ENCODE data around the gene ANAPC1. TPM values are rescaled to one million over a fixed set of nuclear protein-coding genes. Genes with fewer than 3 reads are reported as not detected.
"Not testable (repeated sequence)": the region's sequence is repeated elsewhere in the genome, so short reads cannot be mapped to it uniquely, and the experiment has no call there.

ANAPC1 gene
- total and polyA plus RNA-seq, 9 donors, result 15.9 to 24.0 (median 18.2) TPM

DNA sequence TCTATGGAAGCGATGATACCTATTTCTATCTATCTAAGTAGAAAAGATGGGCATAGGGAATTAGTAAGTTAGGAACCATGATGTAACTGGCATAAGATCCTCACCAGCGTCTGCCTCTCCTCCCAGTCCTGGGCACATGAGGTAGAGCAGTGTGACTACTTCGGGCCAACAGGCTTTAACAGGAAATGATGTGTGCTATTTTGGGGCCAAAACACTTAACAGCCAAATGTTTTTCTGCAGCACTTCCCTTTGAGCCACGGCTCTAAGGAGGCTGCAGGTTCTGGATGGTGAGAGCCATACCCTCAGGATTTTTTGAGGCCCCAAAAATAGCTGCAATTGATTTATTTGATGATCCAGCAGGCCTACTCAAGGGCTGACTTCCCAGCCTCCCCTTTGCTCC is 116.9 kb downstream of the ANAPC1 start:
- peak; percentile 27 for DNase-seq
- not testable (repeated sequence) for H3K4me1 ChIP-seq (ENCODE audit: control insufficient read depth, insufficient read depth, low read length); H3K9me3 ChIP-seq (replicated peaks; ENCODE audit: control insufficient read depth, low read depth, low read length); H3K36me3 ChIP-seq (ENCODE audit: control insufficient read depth, insufficient read depth, low read length); H3K27ac ChIP-seq (ENCODE audit: low read length); H3K4me3 ChIP-seq (ENCODE audit: low read length); H3K27me3 ChIP-seq (ENCODE audit: control insufficient read depth, insufficient read depth, low read length)
- WGBS (ENCODE audit: insufficient coverage), result 0% methylated on average over 1 of the region's 4 CpGs

DNA sequence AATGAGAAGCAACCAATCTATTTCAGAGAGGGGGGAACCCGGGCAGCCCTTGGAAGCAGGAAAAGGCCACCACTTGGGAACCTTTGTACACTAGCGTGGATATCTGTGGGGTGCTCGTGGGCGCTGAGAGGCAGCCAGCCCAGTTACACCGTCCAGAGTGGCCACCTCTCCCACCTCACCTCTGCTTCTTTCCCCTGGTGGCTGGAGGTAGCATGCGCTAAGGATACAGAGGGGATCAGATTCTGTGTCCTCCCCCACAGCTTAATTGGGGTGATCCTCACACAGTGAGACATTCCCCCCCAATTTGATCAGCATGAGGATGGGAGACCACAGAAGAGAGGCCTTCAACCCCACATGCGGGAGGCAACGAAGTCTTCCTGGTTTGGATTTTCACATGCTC is 117.7 kb downstream of the ANAPC1 start:
- not testable (repeated sequence) for H3K27me3 ChIP-seq (ENCODE audit: control insufficient read depth, insufficient read depth, low read length); H3K9me3 ChIP-seq (replicated peaks; ENCODE audit: control insufficient read depth, low read depth, low read length); DNase-seq; H3K36me3 ChIP-seq (ENCODE audit: control insufficient read depth, insufficient read depth, low read length); H3K4me1 ChIP-seq (ENCODE audit: control insufficient read depth, insufficient read depth, low read length); H3K4me3 ChIP-seq (ENCODE audit: low read length); H3K27ac ChIP-seq (ENCODE audit: low read length)
- no CpG with 5 or more reads among the region's 8 CpGs for WGBS (ENCODE audit: insufficient coverage)

- H3K27me3 ChIP-seq (ENCODE audit: control insufficient read depth, insufficient read depth, low read length); H3K4me1 ChIP-seq (ENCODE audit: control insufficient read depth, insufficient read depth, low read length); H3K4me3 ChIP-seq (ENCODE audit: low read length); H3K27ac ChIP-seq (ENCODE audit: low read length); H3K9me3 ChIP-seq (replicated peaks; ENCODE audit: control insufficient read depth, low read depth, low read length); DNase-seq; H3K36me3 ChIP-seq (ENCODE audit: control insufficient read depth, insufficient read depth, low read length): not testable (repeated sequence)
- WGBS (ENCODE audit: insufficient coverage), result 80% methylated on average over 1 of the region's 4 CpGs
These were observed 119.8 kb downstream of the ANAPC1 start for GRCh38 chr2:111764151-111764550.

GRCh38 chr2:111760697-111761284 is 123.2 kb downstream of the ANAPC1 start:
- H3K27me3 ChIP-seq (ENCODE audit: control insufficient read depth, insufficient read depth, low read length); H3K4me3 ChIP-seq (ENCODE audit: low read length); H3K36me3 ChIP-seq (ENCODE audit: control insufficient read depth, insufficient read depth, low read length); H3K9me3 ChIP-seq (replicated peaks; ENCODE audit: control insufficient read depth, low read depth, low read length); H3K27ac ChIP-seq (ENCODE audit: low read length); DNase-seq; H3K4me1 ChIP-seq (ENCODE audit: control insufficient read depth, insufficient read depth, low read length): not testable (repeated sequence)
- 97% methylated on average over 5 of the region's 9 CpGs for WGBS (ENCODE audit: insufficient coverage)

GRCh38 chr2:111752533-111752932 is 131.5 kb downstream of the ANAPC1 start:
- not testable (repeated sequence) for H3K36me3 ChIP-seq (ENCODE audit: control insufficient read depth, insufficient read depth, low read length); DNase-seq; H3K27ac ChIP-seq (ENCODE audit: low read length); H3K4me3 ChIP-seq (ENCODE audit: low read length); H3K4me1 ChIP-seq (ENCODE audit: control insufficient read depth, insufficient read depth, low read length); H3K9me3 ChIP-seq (replicated peaks; ENCODE audit: control insufficient read depth, low read depth, low read length); H3K27me3 ChIP-seq (ENCODE audit: control insufficient read depth, insufficient read depth, low read length)
- no CpG with 5 or more reads among the region's 3 CpGs for WGBS (ENCODE audit: insufficient coverage)

DNA sequence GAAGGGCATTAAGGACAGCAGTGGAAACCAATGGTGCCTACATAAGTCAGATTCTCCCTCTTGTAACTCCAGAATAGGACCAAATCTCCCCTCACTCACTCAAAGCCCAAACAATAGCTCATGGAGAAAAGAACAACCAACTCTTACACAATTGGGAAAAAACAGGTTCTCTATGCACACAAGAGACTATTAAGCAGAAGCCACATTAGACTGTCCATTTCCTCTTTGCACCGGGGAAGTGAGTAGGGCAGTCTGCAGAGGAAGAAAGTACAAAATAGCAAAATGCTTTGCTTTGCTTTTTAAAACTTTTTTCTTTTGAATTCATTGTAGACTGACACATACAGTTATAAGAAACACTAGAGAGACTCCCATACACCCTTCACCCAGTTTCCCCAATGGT is 133.4 kb downstream of the ANAPC1 start:
- DNase-seq; H3K4me3 ChIP-seq (ENCODE audit: low read length); H3K36me3 ChIP-seq (ENCODE audit: control insufficient read depth, insufficient read depth, low read length); H3K4me1 ChIP-seq (ENCODE audit: control insufficient read depth, insufficient read depth, low read length); H3K27ac ChIP-seq (ENCODE audit: low read length); H3K9me3 ChIP-seq (replicated peaks; ENCODE audit: control insufficient read depth, low read depth, low read length); H3K27me3 ChIP-seq (ENCODE audit: control insufficient read depth, insufficient read depth, low read length): not testable (repeated sequence)
- no CpG with 5 or more reads among the region's 1 CpG for WGBS (ENCODE audit: insufficient coverage)

DNA sequence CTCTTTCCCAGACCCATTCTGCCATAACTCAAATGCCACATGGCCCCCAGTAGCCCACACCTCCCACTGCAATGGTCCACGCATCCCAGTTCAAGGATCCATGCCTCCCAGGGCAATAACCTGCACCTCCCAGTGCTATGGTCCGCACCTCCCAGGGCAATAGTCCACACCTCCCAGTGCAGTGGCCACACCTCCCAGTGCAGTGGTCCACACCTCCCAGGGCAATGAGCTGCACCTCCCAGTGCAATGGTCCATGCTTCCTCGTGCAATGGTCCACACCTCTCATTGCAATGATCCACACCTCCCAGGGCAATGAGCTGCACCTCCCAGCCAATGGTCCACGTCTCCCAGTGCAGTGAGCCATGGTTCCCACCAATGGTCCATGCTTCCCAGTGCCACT is 135.6 kb downstream of the ANAPC1 start:
- not testable (repeated sequence) for DNase-seq; H3K9me3 ChIP-seq (replicated peaks; ENCODE audit: control insufficient read depth, low read depth, low read length); H3K27me3 ChIP-seq (ENCODE audit: control insufficient read depth, insufficient read depth, low read length); H3K36me3 ChIP-seq (ENCODE audit: control insufficient read depth, insufficient read depth, low read length); H3K27ac ChIP-seq (ENCODE audit: low read length); H3K4me3 ChIP-seq (ENCODE audit: low read length); H3K4me1 ChIP-seq (ENCODE audit: control insufficient read depth, insufficient read depth, low read length)
- 100% methylated on average over 1 of the region's 4 CpGs for WGBS (ENCODE audit: insufficient coverage)

- not testable (repeated sequence) for DNase-seq; H3K27me3 ChIP-seq (ENCODE audit: control insufficient read depth, insufficient read depth, low read length)
- WGBS (ENCODE audit: insufficient coverage), result 20% methylated on average over 1 of the region's 23 CpGs
These were observed 136.4 kb downstream of the ANAPC1 start for GRCh38 chr2:111747410-111748115.

DNA sequence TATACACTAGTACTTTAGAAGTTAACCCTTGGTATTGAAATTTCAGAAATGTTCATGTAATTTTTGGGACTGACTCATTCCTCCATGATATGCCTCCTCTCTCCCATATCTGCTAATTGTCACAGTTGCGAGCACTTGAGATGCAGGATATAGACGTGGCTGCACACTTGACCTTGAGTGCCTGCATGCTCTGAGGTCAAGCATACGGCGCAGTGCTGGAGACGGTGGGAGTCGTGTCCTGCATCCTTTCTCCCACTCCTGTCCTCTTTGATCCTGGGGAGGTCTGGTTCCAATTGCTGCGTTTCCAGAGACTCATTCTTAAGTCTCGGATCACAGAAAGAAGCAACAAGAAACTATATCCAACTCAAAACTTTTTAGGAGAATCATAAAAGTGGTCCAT is 139.2 kb downstream of the ANAPC1 start:
- not testable (repeated sequence) for H3K27me3 ChIP-seq (ENCODE audit: control insufficient read depth, insufficient read depth, low read length); H3K36me3 ChIP-seq (ENCODE audit: control insufficient read depth, insufficient read depth, low read length); H3K27ac ChIP-seq (ENCODE audit: low read length); H3K9me3 ChIP-seq (replicated peaks; ENCODE audit: control insufficient read depth, low read depth, low read length); DNase-seq; H3K4me1 ChIP-seq (ENCODE audit: control insufficient read depth, insufficient read depth, low read length); H3K4me3 ChIP-seq (ENCODE audit: low read length)
- WGBS (ENCODE audit: insufficient coverage), result 73% methylated on average over 2 of the region's 8 CpGs

More at GRCh38 chr2:111747410-111748115, 136.4 kb downstream of the ANAPC1 start:
- H3K4me1 ChIP-seq (ENCODE audit: control insufficient read depth, insufficient read depth, low read length); H3K36me3 ChIP-seq (ENCODE audit: control insufficient read depth, insufficient read depth, low read length); H3K9me3 ChIP-seq (replicated peaks; ENCODE audit: control insufficient read depth, low read depth, low read length); H3K4me3 ChIP-seq (ENCODE audit: low read length); H3K27ac ChIP-seq (ENCODE audit: low read length): not testable (repeated sequence)

- not testable (repeated sequence) for DNase-seq; H3K4me1 ChIP-seq (ENCODE audit: control insufficient read depth, insufficient read depth, low read length); H3K36me3 ChIP-seq (ENCODE audit: control insufficient read depth, insufficient read depth, low read length); H3K27me3 ChIP-seq (ENCODE audit: control insufficient read depth, insufficient read depth, low read length); H3K27ac ChIP-seq (ENCODE audit: low read length); H3K9me3 ChIP-seq (replicated peaks; ENCODE audit: control insufficient read depth, low read depth, low read length); H3K4me3 ChIP-seq (ENCODE audit: low read length)
- no CpG with 5 or more reads among the region's 3 CpGs for WGBS (ENCODE audit: insufficient coverage)
These were observed 142.5 kb downstream of the ANAPC1 start for GRCh38 chr2:111741517-111741916.
